ENCODE measurements around the gene TAP1.

- TF ChIP-seq NFIC (IDR thresholded peaks at IDR 0.05; ENCODE audit: low read depth, low read length) = no peak; the same call in 1 of the 2 replicates
- TF ChIP-seq MAX (IDR thresholded peaks at IDR 0.05; ENCODE audit: low read depth, low read length) = no peak
- TF ChIP-seq SKIL (IDR thresholded peaks at IDR 0.05; ENCODE audit: low read depth, poor library complexity, severe bottlenecking) = no peak
- no peak for TF ChIP-seq YY1 (IDR thresholded peaks at IDR 0.05; ENCODE audit: low read depth, low read length)
- no peak for TF ChIP-seq ATF2 (IDR thresholded peaks at IDR 0.05; ENCODE audit: low read length)
- no peak for TF ChIP-seq RBBP5 (conservative IDR thresholded peaks at IDR 0.05)
- no peak for TF ChIP-seq FOXK2 (IDR thresholded peaks at IDR 0.05)
- TF ChIP-seq CREM (IDR thresholded peaks at IDR 0.05; ENCODE audit: low read depth) = no peak
- no peak for TF ChIP-seq ATF7 (IDR thresholded peaks at IDR 0.05; ENCODE audit: low read depth)
- TF ChIP-seq, protein P1, sequence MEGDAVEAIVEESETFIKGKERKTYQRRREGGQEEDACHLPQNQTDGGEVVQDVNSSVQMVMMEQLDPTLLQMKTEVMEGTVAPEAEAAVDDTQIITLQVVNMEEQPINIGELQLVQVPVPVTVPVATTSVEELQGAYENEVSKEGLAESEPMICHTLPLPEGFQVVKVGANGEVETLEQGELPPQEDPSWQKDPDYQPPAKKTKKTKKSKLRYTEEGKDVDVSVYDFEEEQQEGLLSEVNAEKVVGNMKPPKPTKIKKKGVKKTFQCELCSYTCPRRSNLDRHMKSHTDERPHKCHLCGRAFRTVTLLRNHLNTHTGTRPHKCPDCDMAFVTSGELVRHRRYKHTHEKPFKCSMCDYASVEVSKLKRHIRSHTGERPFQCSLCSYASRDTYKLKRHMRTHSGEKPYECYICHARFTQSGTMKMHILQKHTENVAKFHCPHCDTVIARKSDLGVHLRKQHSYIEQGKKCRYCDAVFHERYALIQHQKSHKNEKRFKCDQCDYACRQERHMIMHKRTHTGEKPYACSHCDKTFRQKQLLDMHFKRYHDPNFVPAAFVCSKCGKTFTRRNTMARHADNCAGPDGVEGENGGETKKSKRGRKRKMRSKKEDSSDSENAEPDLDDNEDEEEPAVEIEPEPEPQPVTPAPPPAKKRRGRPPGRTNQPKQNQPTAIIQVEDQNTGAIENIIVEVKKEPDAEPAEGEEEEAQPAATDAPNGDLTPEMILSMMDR (IDR thresholded peaks at IDR 0.05 in 2 of 3, conservative IDR thresholded peaks at IDR 0.05 in 1 of 3; ENCODE audit: control insufficient read depth in 2 of 3, extremely low read depth in 1 of 3, insufficient read depth in 1 of 3, low read depth in 3 of 3, low read length in 3 of 3) = no peak
- no peak for TF ChIP-seq SP1 (IDR thresholded peaks at IDR 0.05; ENCODE audit: low read depth, low read length)
- no peak for TF ChIP-seq ZNF24 (IDR thresholded peaks at IDR 0.05)
- no peak for TF ChIP-seq SIX5 (IDR thresholded peaks at IDR 0.05; ENCODE audit: low read depth, low read length, severe bottlenecking)
- no peak for TF ChIP-seq POLR2A (IDR thresholded peaks at IDR 0.05; ENCODE audit: low read depth, low read length)
These were observed 1.3 kb downstream of the TAP1 start for GRCh38 chr6:32852018-32852843.
